SK-N-DZ (cell line): ENCODE results near the gene LAMTOR1. TPM values are rescaled to one million over a fixed set of nuclear protein-coding genes. Genes with fewer than 3 reads are reported as not detected.
"Not testable (repeated sequence)": the region's sequence is repeated elsewhere in the genome, so short reads cannot be mapped to it uniquely, and the experiment has no call there.

Experiments
- DNase-seq: peaks from one replicate; pipeline ENCODE4 v3.0.0-alpha.2; 2015; ENCODE audit warnings: low spot score
- polyA plus RNA-seq, 2 experiments: library from polyadenylated mRNA; depleted of rRNA; stranded (reverse); fragments of >200 nt; gene quantifications; 2 replicates each; pipeline ENCODE4 v1.2.3, GENCODE V29; 2014

Gene LAMTOR1
- polyA plus RNA-seq (2014; cell fraction: cytosol; rRNA removed): 76.1 and 80.5 TPM in 2 replicates
- 28.6 and 49.4 TPM in 2 replicates for polyA plus RNA-seq (2014; cell fraction: nucleus; rRNA removed)

- DNase-seq: peak; percentile 100
Observed at GRCh38 chr11:72102946-72103753, at the start of gene LAMTOR1. Gene LAMTOR1, minus strand, starts transcription at chr11:72103297. Its CDS starts 73 bp downstream, at chr11:72103224.

GRCh38 chr11:72150882-72151281 lies 47.8 kb upstream of the LAMTOR1 start:
- no peak for DNase-seq

- DNase-seq: no peak
Observed at GRCh38 chr11:72146625-72147024, 43.5 kb upstream of the LAMTOR1 start.

GRCh38 chr11:72144807-72145565 lies 41.9 kb upstream of the LAMTOR1 start:
- DNase-seq: no peak

GRCh38 chr11:72142543-72142942 lies 39.4 kb upstream of the LAMTOR1 start:
- DNase-seq: not testable (repeated sequence)

GRCh38 chr11:72142086-72142485 lies 39.0 kb upstream of the LAMTOR1 start:
- DNase-seq: not testable (repeated sequence)

- DNase-seq: no peak
Observed at GRCh38 chr11:72141066-72141465, 38.0 kb upstream of the LAMTOR1 start.

- DNase-seq: no peak
Observed at GRCh38 chr11:72140661-72141060, 37.6 kb upstream of the LAMTOR1 start.

- no peak for DNase-seq
Observed at GRCh38 chr11:72139500-72139899, 36.4 kb upstream of the LAMTOR1 start.

- DNase-seq: no peak
Observed at GRCh38 chr11:72138821-72139390, 35.8 kb upstream of the LAMTOR1 start.

- no peak for DNase-seq
Observed at GRCh38 chr11:72136684-72137262, 33.7 kb upstream of the LAMTOR1 start.

- no peak for DNase-seq
Observed at GRCh38 chr11:72135891-72136683, 33.0 kb upstream of the LAMTOR1 start.

- not testable (repeated sequence) for DNase-seq
Observed at GRCh38 chr11:72135473-72135872, 32.4 kb upstream of the LAMTOR1 start, which contains the start of gene FOLR3. Gene FOLR3, plus strand, starts transcription at chr11:72135725. Its CDS starts 228 bp downstream, at chr11:72135953.

- DNase-seq: no peak
Observed at GRCh38 chr11:72132646-72133045, 29.5 kb upstream of the LAMTOR1 start.

GRCh38 chr11:72129381-72129780 lies 26.3 kb upstream of the LAMTOR1 start:
- no peak for DNase-seq

- no peak for DNase-seq
Observed at GRCh38 chr11:72127923-72128322, 24.8 kb upstream of the LAMTOR1 start.

- DNase-seq: no peak
Observed at GRCh38 chr11:72125956-72126355, 22.9 kb upstream of the LAMTOR1 start.

- DNase-seq: no peak
Observed at GRCh38 chr11:72124046-72124445, 20.9 kb upstream of the LAMTOR1 start.

GRCh38 chr11:72123117-72123653 lies 20.1 kb upstream of the LAMTOR1 start:
- no peak for DNase-seq

- no peak for DNase-seq
Observed at GRCh38 chr11:72122607-72123006, 19.5 kb upstream of the LAMTOR1 start.

- no peak for DNase-seq
Observed at GRCh38 chr11:72120930-72121329, 17.8 kb upstream of the LAMTOR1 start.
